ENCODE data around the gene FBXO46. TPM values are rescaled to one million over a fixed set of nuclear protein-coding genes. Genes with fewer than 3 reads are reported as not detected.

FBXO46 gene

DNA sequence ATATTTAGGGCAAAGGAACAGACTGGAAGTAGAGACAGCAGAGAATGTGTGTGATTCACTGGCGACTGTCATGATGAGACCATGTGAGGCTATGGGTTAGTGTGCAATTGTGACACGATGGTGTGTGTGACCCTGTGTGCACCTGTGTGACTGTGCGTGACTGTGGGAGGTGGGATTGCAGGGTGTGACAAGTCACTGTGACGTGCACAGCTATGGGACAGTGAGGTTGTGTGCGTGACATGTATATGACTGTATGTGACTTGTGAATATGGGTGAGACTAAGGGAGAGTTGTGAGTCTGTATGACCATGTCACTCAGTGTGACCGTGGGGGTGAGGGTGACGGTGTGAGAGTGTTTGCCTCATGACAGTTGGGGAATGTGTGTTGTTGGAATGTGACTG is 66.1 kb downstream of the FBXO46 start:
- H3K27me3 ChIP-seq (ENCODE audit: insufficient read depth, poor library complexity, severe bottlenecking) = no peaks in the 10 kb centered on the region
- TF ChIP-seq POLR2AphosphoS5 (IDR thresholded peaks at IDR 0.05; ENCODE audit: low read depth) = no peak
- TF ChIP-seq SPI1 (IDR thresholded peaks at IDR 0.05; ENCODE audit: borderline replicate concordance, low read depth) = no peak
- TF ChIP-seq CTCF (IDR thresholded peaks at IDR 0.05; ENCODE audit: insufficient read depth, low read length) = no peak
- TF ChIP-seq, protein P1, sequence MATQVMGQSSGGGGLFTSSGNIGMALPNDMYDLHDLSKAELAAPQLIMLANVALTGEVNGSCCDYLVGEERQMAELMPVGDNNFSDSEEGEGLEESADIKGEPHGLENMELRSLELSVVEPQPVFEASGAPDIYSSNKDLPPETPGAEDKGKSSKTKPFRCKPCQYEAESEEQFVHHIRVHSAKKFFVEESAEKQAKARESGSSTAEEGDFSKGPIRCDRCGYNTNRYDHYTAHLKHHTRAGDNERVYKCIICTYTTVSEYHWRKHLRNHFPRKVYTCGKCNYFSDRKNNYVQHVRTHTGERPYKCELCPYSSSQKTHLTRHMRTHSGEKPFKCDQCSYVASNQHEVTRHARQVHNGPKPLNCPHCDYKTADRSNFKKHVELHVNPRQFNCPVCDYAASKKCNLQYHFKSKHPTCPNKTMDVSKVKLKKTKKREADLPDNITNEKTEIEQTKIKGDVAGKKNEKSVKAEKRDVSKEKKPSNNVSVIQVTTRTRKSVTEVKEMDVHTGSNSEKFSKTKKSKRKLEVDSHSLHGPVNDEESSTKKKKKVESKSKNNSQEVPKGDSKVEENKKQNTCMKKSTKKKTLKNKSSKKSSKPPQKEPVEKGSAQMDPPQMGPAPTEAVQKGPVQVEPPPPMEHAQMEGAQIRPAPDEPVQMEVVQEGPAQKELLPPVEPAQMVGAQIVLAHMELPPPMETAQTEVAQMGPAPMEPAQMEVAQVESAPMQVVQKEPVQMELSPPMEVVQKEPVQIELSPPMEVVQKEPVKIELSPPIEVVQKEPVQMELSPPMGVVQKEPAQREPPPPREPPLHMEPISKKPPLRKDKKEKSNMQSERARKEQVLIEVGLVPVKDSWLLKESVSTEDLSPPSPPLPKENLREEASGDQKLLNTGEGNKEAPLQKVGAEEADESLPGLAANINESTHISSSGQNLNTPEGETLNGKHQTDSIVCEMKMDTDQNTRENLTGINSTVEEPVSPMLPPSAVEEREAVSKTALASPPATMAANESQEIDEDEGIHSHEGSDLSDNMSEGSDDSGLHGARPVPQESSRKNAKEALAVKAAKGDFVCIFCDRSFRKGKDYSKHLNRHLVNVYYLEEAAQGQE (IDR thresholded peaks at IDR 0.05; ENCODE audit: insufficient replicate concordance, low read depth) = no peak
- TF ChIP-seq GABPA (IDR thresholded peaks at IDR 0.05; ENCODE audit: low read depth) = no peak
- H3K27ac ChIP-seq (replicated peaks) = no peak overlapping the region
- no peak for DNase-seq (ENCODE audit: low read depth in 1 of 2, low spot score in 1 of 2)
- no peak overlapping the region for H3K4me3 ChIP-seq (replicated peaks; ENCODE audit: insufficient read depth, low read length)

DNA sequence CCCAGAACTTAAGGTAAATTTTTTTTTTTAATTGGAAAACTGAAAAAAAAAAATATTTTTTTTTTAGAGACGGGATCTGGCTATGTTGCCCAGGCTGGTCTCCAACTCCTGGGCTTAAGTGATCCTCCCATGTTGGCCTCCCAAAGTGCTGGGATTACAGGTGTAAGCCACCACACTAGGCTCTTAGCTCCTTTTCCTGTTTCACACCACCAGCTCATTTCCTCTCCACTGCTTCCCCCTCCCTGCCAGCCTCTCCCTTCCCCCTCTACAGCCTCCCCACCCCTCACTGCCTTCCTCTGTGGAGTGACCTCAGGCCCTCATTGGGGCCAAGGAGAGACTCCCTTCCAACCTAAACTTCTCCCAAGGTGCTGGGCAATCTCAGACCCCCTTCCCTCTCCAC is 66.9 kb downstream of the FBXO46 start:
- TF ChIP-seq GABPA (IDR thresholded peaks at IDR 0.05; ENCODE audit: low read depth) (no peak), CTCF (IDR thresholded peaks at IDR 0.05; ENCODE audit: insufficient read depth, low read length) (no peak), SPI1 (IDR thresholded peaks at IDR 0.05; ENCODE audit: borderline replicate concordance, low read depth) (no peak), POLR2AphosphoS5 (IDR thresholded peaks at IDR 0.05; ENCODE audit: low read depth) (no peak)
- TF ChIP-seq, protein P1 (IDR thresholded peaks at IDR 0.05; ENCODE audit: insufficient replicate concordance, low read depth) = no peak
- H3K4me3 ChIP-seq (replicated peaks; ENCODE audit: insufficient read depth, low read length) = no peak overlapping the region
- H3K27me3 ChIP-seq (ENCODE audit: insufficient read depth, poor library complexity, severe bottlenecking) = no peaks in the 10 kb centered on the region
- DNase-seq (ENCODE audit: low read depth in 1 of 2, low spot score in 1 of 2) = peak in 1 of 2 experiments; percentile 26
- H3K27ac ChIP-seq (replicated peaks) = no peak overlapping the region

DNA sequence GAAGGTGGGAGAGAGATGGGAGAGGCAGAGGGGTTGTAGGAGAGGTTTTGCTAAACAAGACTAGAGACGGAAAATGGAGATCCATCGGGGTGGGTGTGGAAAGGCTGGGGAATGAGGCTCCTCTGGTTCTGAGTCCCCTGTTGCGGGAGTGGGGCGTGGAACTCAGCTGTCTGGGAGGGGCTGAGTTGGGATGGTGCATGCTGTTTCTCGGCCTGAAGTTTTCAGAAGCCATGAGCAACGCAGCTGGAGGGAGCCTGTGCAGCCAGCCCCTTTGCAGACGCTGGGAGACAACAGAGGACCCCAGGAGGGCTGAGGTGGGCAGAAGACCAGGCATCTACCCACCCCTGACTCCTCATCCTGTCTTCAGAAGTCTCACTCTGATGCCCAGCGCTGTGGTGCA is 70.1 kb downstream of the FBXO46 start:
- no peak overlapping the region for H3K4me3 ChIP-seq (replicated peaks; ENCODE audit: insufficient read depth, low read length)
- DNase-seq (ENCODE audit: low read depth in 1 of 2, low spot score in 1 of 2) = no peak
- TF ChIP-seq, protein P1 (IDR thresholded peaks at IDR 0.05; ENCODE audit: insufficient replicate concordance, low read depth) = no peak
- TF ChIP-seq GABPA (IDR thresholded peaks at IDR 0.05; ENCODE audit: low read depth) (no peak), POLR2AphosphoS5 (IDR thresholded peaks at IDR 0.05; ENCODE audit: low read depth) (no peak), SPI1 (IDR thresholded peaks at IDR 0.05; ENCODE audit: borderline replicate concordance, low read depth) (no peak), CTCF (IDR thresholded peaks at IDR 0.05; ENCODE audit: insufficient read depth, low read length) (no peak)
- no peak overlapping the region for H3K27ac ChIP-seq (replicated peaks)
- no peaks in the 10 kb centered on the region for H3K27me3 ChIP-seq (ENCODE audit: insufficient read depth, poor library complexity, severe bottlenecking)

Small RNA genes lying within 50 kb of the gene (microRNA-seq; reads per million reads assigned to microRNA genes)
- gene MIR642A = not detected
- not detected for gene MIR642B
